Type B pancreatic cell (in vitro differentiated cells): ENCODE data around the gene PUS3. TPM values are rescaled to one million over a fixed set of nuclear protein-coding genes. Genes with fewer than 3 reads are reported as not detected.

Experiments
- DNase-seq: peaks from one replicate; pipeline ENCODE4 v3.0.0; 2021; ENCODE audit warnings: mixed read lengths; ENCODE audit not compliant: unreplicated experiment; ENCODE audit errors: extremely low spot score
- H3K27ac Mint-ChIP-seq: 2 replicates; pipeline ENCODE4 v1.8.0; 2021; ENCODE audit warnings: mild to moderate bottlenecking, mixed read lengths
- H3K27me3 Mint-ChIP-seq: 2 replicates; pipeline ENCODE4 v1.8.0; 2021; ENCODE audit warnings: mixed read lengths
- H3K36me3 Mint-ChIP-seq: 2 replicates; pipeline ENCODE4 v1.8.0; 2021; ENCODE audit warnings: mixed read lengths
- H3K4me1 Mint-ChIP-seq: one replicate; pipeline ENCODE4 v1.8.0; 2021; ENCODE audit warnings: mixed read lengths; ENCODE audit not compliant: unreplicated experiment
- H3K4me3 Mint-ChIP-seq: 2 replicates; pipeline ENCODE4 v1.8.0; 2021; ENCODE audit warnings: mild to moderate bottlenecking, mixed read lengths
- H3K9me3 Mint-ChIP-seq: 2 replicates; pipeline ENCODE4 v1.8.0; 2021; ENCODE audit warnings: mixed read lengths
- total RNA-seq: library from RNA; stranded (reverse); gene quantifications from 2 replicates; pipeline ENCODE4 v1.2.1, GENCODE V29; 2021; ENCODE audit warnings: low replicate concordance
- TF ChIP-seq, protein P1 (sequence below): fragments of 200-600 bp; sonication (generic); conservative IDR thresholded peaks from 2 replicates; pipeline ENCODE4 v1.5.0; 2021; ENCODE audit warnings: antibody characterized with exemption, mild to moderate bottlenecking

The PUS3 gene
- total RNA-seq, 1 donor from 2014 or later: 13.5 TPM

DNA sequence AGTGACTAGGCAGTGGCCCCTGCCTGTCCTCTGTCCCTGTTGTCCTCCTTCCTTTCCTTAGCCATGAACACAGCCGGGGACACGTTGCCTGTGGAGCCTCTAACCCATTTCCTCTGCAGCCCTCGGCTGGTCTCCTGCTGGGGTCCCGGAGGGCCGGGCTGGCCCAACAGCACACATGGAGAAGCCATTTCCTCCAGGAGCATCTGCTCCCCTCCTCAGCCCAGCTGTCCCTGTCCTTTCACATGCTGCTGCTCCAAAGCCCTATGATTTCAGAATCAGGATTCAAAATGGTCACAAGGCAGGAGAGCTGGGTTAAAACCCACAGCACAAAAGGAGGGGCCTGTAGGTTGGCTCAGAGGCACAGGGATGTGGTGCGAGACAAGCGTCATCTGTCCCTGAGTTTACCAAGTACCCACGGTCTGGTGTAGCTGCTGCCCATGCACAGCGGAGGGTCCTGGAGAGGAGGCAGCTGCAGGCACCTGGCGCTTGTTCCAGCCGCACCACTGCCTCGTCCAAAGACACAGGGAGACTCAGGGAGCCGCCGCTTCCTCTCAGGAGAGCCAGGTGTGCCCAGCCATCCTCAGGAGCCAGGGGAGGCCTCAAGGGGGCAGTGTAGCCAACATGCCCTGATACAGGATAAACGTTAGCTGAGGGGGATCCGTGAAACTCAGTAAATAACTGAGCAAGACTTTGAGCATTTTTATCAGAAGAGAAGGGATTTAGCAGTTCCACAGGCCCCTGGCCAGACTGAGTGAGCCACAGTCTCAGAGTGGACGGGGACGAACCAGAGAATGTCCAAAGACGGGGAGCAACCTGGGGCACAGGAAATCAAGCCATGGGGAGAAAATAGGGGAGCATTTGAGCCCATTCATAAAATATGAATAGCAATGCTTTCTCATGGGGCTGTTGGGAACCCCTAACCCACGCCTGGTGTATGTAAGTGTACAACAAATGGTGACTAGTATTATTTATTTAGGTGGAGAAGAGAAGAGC lies 38.9 kb upstream of the PUS3 start:
- Mint-ChIP-seq H3K36me3 (no peaks in the 10 kb centered on the region), H3K9me3 (no peaks in the 10 kb centered on the region), H3K27ac (no peak overlapping the region), H3K4me3 (peak overlapping the region; percentile 17), H3K27me3 (peaks cover 13% of the 10 kb centered on the region), H3K4me1 (peaks cover 47% of the 10 kb centered on the region)
- TF ChIP-seq, protein P1, sequence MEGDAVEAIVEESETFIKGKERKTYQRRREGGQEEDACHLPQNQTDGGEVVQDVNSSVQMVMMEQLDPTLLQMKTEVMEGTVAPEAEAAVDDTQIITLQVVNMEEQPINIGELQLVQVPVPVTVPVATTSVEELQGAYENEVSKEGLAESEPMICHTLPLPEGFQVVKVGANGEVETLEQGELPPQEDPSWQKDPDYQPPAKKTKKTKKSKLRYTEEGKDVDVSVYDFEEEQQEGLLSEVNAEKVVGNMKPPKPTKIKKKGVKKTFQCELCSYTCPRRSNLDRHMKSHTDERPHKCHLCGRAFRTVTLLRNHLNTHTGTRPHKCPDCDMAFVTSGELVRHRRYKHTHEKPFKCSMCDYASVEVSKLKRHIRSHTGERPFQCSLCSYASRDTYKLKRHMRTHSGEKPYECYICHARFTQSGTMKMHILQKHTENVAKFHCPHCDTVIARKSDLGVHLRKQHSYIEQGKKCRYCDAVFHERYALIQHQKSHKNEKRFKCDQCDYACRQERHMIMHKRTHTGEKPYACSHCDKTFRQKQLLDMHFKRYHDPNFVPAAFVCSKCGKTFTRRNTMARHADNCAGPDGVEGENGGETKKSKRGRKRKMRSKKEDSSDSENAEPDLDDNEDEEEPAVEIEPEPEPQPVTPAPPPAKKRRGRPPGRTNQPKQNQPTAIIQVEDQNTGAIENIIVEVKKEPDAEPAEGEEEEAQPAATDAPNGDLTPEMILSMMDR: peak; percentile 76
- DNase-seq: no peak

DNA sequence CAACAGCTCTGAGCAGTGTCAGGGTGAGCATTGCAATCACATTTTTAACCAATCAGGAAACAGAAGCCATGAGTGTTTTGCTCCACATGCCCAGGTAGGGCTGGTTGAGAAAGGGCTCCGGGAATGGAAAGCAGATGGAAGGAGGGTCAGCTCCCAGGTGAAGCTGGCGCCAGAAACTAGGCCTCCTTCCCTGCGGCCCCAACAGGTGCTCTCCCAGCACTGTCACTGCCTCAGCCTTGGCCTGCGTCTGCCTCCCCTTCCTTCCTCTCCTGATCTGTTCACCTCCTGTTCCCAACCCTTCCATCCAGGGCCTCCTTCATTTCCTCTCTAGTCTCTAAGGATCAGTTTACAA lies 38.2 kb upstream of the PUS3 start:
- no peak for DNase-seq
- TF ChIP-seq, protein P1: no peak
- H3K4me3 Mint-ChIP-seq: no peak overlapping the region
- no peak overlapping the region for H3K27ac Mint-ChIP-seq
- H3K36me3 Mint-ChIP-seq: no peaks in the 10 kb centered on the region
- no peaks in the 10 kb centered on the region for H3K9me3 Mint-ChIP-seq
- H3K4me1 Mint-ChIP-seq: peaks cover 49% of the 10 kb centered on the region
- H3K27me3 Mint-ChIP-seq: peaks cover 13% of the 10 kb centered on the region

DNA sequence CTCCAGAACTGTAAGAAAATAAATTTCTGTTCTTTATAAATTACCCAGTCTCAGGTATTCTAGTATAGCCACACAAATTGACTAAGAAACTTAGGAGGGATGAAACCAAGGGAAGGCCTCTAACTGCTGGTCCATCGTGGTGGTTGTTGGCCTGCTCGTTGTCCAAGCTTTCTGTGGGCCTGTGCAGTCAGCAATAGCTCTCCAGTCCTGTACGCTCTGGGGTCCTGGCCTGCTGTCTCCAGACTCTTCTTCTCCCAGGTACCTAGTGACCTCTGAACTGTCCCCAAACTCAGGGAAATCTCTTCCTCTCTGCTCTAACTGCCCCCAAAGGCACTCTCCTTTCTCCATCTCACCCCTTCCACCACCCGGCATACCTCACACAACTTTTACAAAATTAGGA lies 37.1 kb upstream of the PUS3 start:
- peaks cover 13% of the 10 kb centered on the region for H3K27me3 Mint-ChIP-seq
- H3K27ac Mint-ChIP-seq: no peak overlapping the region
- TF ChIP-seq, protein P1: no peak
- H3K4me3 Mint-ChIP-seq: no peak overlapping the region
- peaks cover 54% of the 10 kb centered on the region for H3K4me1 Mint-ChIP-seq
- no peaks in the 10 kb centered on the region for H3K36me3 Mint-ChIP-seq
- no peaks in the 10 kb centered on the region for H3K9me3 Mint-ChIP-seq
- DNase-seq: no peak

GRCh38 chr11:125939081-125939521 lies 36.1 kb upstream of the PUS3 start:
- peak overlapping the region; percentile 7 for H3K4me3 Mint-ChIP-seq
- H3K4me1 Mint-ChIP-seq: peaks cover 53% of the 10 kb centered on the region
- H3K27me3 Mint-ChIP-seq: peaks cover 8% of the 10 kb centered on the region
- TF ChIP-seq, protein P1: no peak
- H3K27ac Mint-ChIP-seq: peak overlapping the region; percentile 58
- H3K9me3 Mint-ChIP-seq: no peaks in the 10 kb centered on the region
- no peaks in the 10 kb centered on the region for H3K36me3 Mint-ChIP-seq
- no peak for DNase-seq

DNA sequence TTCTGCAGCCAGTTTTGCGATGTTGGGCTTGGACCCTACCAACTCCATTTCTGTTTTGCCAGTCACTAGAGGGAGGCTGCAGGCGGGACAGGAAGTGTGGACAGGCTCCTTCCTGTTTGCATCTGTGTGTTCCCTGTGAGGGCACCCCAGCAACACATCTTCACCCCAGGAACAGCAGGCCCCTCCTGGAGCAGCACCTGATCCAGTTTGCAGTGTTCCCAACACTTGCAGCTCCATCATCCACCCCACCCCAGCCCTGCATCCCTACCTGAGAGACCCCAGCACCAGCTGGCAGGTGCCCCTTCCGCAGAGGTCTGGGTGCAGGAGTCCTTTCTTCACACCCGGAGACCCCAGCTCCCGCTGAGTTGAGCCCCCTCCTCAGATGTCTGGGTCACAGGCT lies 35.4 kb upstream of the PUS3 start:
- H3K27me3 Mint-ChIP-seq: peaks cover 5% of the 10 kb centered on the region
- peaks cover 53% of the 10 kb centered on the region for H3K4me1 Mint-ChIP-seq
- no peaks in the 10 kb centered on the region for H3K36me3 Mint-ChIP-seq
- H3K27ac Mint-ChIP-seq: no peak overlapping the region
- DNase-seq: no peak
- H3K9me3 Mint-ChIP-seq: no peaks in the 10 kb centered on the region
- no peak overlapping the region for H3K4me3 Mint-ChIP-seq
- TF ChIP-seq, protein P1: no peak
